Measurements from ENCODE around the gene RPL35. TPM values are rescaled to one million over a fixed set of nuclear protein-coding genes. Genes with fewer than 3 reads are reported as not detected.
A peak's percentile ranks its signal among the peaks of the same experiment; 100 is the strongest.

Gene RPL35
- total and polyA plus RNA-seq, 2 experiments from 2014 or later = 1,202 to 4,143 TPM

DNA sequence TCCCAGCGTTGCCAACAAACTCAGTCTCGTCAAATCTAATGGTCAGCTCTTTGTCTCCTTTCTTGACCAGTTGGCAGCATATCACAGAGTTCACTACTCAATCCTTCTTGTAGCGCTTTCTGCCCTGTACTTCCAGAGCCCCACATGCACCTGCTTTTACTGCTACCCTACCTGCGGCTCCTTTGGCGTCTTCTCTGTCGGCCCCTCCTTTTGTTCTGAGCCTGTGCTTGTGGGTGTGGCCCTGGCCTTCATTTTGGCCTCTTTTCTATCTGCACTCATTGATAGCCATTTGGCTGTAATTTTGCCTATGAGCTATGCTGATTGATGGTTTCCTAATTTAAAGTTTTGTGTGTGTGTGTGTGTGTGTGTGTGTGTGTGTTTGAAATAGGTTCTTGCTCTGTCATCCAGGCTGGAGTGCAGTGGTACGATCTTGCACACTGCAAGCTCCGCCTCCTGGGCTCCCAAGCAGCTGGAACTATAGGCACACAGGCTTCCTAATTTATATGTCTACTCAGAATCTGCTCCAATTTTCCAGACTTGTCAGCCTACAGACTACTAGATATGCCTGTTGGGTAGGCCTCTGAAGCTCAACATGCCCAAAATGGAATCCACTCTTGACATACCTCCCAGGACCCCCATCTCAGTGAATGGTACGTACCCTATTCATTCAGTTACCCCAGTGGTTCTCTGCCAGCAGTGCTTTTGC is 32.4 kb upstream of the RPL35 start:
- H3K27ac Mint-ChIP-seq = peak overlapping the region; percentile 23; the same call in 1 of the 2 replicates

DNA sequence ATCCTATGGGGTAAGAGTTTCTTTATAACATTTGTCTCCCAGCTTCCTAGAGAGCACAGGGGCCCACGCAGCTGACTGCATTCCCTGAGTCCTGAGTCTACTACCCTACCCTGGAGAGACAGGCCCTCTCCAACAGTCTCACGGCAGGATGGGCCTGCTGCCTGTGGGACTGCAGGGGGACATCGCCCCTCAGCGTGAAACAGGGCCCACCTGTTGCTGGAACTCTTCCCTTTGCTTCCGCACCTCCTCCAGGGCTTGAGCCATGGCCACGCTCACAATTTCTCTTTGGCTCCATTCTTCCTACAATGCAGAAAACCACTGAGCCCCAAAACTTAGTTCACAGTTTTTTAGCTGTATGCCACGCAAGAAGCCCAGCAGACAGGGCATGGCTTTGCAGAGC is 28.4 kb upstream of the RPL35 start:
- no peak for DNase-seq (ENCODE audit: low spot score)
- Histone ChIP-seq H3F3A (replicated peaks; ENCODE audit: low read depth) (no peaks in the 10 kb centered on the region), H2AFZ (no peak overlapping the region), H3K9me2 (ENCODE audit: insufficient read depth) (no peaks in the 10 kb centered on the region), H3K79me2 (replicated peaks; ENCODE audit: insufficient read depth) (no peaks in the 10 kb centered on the region), H4K20me1 (replicated peaks; ENCODE audit: insufficient read depth) (no peaks in the 10 kb centered on the region), H3K27me3 (ENCODE audit: insufficient read depth) (no peaks in the 10 kb centered on the region), H3K36me3 (ENCODE audit: insufficient read depth) (0 out of 2 replicates have a peak, but pooled peaks cover 5% of the 10 kb centered on the region), H3K4me1 (ENCODE audit: insufficient read depth) (peaks cover 9% of the 10 kb centered on the region), H3K27ac (ENCODE audit: low read depth) (no peak overlapping the region), H3K4me3 (no peak overlapping the region), H3K4me2 (no peak overlapping the region)
- Mint-ChIP-seq H3K4me1 (peaks cover 18% of the 10 kb centered on the region), H3K27ac (no peak overlapping the region), H3K9me3 (no peaks in the 10 kb centered on the region; the same call in 2 of the 3 replicates), H3K4me3 (no peak overlapping the region), H3K36me3 (ENCODE audit: low read depth) (no peaks in the 10 kb centered on the region; the same call in 2 of the 3 replicates), H3K27me3 (ENCODE audit: insufficient read depth, low read depth, poor library complexity) (peaks cover 8% of the 10 kb centered on the region)
- no peak for ATAC-seq
- TF ChIP-seq POLR2AphosphoS5 (IDR thresholded peaks at IDR 0.05; ENCODE audit: low read depth) = no peak
- TF ChIP-seq ZNF114 (CRISPR knock-in tag; IDR thresholded peaks at IDR 0.05) = no peak
- TF ChIP-seq, protein P1, sequence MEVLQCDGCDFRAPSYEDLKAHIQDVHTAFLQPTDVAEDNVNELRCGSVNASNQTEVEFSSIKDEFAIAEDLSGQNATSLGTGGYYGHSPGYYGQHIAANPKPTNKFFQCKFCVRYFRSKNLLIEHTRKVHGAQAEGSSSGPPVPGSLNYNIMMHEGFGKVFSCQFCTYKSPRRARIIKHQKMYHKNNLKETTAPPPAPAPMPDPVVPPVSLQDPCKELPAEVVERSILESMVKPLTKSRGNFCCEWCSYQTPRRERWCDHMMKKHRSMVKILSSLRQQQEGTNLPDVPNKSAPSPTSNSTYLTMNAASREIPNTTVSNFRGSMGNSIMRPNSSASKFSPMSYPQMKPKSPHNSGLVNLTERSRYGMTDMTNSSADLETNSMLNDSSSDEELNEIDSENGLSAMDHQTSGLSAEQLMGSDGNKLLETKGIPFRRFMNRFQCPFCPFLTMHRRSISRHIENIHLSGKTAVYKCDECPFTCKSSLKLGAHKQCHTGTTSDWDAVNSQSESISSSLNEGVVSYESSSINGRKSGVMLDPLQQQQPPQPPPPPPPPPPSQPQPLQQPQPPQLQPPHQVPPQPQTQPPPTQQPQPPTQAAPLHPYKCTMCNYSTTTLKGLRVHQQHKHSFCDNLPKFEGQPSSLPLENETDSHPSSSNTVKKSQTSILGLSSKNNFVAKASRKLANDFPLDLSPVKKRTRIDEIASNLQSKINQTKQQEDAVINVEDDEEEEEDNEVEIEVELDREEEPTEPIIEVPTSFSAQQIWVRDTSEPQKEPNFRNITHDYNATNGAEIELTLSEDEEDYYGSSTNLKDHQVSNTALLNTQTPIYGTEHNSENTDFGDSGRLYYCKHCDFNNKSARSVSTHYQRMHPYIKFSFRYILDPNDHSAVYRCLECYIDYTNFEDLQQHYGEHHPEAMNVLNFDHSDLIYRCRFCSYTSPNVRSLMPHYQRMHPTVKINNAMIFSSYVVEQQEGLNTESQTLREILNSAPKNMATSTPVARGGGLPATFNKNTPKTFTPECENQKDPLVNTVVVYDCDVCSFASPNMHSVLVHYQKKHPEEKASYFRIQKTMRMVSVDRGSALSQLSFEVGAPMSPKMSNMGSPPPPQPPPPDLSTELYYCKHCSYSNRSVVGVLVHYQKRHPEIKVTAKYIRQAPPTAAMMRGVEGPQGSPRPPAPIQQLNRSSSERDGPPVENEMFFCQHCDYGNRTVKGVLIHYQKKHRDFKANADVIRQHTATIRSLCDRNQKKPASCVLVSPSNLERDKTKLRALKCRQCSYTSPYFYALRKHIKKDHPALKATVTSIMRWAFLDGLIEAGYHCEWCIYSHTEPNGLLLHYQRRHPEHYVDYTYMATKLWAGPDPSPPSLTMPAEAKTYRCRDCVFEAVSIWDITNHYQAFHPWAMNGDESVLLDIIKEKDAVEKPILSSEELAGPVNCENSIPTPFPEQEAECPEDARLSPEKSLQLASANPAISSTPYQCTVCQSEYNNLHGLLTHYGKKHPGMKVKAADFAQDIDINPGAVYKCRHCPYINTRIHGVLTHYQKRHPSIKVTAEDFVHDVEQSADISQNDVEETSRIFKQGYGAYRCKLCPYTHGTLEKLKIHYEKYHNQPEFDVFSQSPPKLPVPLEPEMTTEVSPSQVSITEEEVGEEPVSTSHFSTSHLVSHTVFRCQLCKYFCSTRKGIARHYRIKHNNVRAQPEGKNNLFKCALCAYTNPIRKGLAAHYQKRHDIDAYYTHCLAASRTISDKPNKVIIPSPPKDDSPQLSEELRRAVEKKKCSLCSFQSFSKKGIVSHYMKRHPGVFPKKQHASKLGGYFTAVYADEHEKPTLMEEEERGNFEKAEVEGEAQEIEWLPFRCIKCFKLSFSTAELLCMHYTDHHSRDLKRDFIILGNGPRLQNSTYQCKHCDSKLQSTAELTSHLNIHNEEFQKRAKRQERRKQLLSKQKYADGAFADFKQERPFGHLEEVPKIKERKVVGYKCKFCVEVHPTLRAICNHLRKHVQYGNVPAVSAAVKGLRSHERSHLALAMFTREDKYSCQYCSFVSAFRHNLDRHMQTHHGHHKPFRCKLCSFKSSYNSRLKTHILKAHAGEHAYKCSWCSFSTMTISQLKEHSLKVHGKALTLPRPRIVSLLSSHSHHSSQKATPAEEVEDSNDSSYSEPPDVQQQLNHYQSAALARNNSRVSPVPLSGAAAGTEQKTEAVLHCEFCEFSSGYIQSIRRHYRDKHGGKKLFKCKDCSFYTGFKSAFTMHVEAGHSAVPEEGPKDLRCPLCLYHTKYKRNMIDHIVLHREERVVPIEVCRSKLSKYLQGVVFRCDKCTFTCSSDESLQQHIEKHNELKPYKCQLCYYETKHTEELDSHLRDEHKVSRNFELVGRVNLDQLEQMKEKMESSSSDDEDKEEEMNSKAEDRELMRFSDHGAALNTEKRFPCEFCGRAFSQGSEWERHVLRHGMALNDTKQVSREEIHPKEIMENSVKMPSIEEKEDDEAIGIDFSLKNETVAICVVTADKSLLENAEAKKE (CRISPR knock-in tag; IDR thresholded peaks at IDR 0.05) = no peak
- no peak for TF ChIP-seq EZH2 (IDR thresholded peaks at IDR 0.05; ENCODE audit: low read depth, unreplicated experiment)
- no peak for TF ChIP-seq CREB1 (CRISPR knock-in tag; IDR thresholded peaks at IDR 0.05; ENCODE audit: low read depth)
- no peak for TF ChIP-seq EZH2phosphoT487 (IDR thresholded peaks at IDR 0.05; ENCODE audit: unreplicated experiment)
- TF ChIP-seq JUNB (IDR thresholded peaks at IDR 0.05; ENCODE audit: unreplicated experiment) = no peak
- TF ChIP-seq ZNF331 (CRISPR knock-in tag; IDR thresholded peaks at IDR 0.05; ENCODE audit: low read depth) = no peak
- TF ChIP-seq, protein P2, sequence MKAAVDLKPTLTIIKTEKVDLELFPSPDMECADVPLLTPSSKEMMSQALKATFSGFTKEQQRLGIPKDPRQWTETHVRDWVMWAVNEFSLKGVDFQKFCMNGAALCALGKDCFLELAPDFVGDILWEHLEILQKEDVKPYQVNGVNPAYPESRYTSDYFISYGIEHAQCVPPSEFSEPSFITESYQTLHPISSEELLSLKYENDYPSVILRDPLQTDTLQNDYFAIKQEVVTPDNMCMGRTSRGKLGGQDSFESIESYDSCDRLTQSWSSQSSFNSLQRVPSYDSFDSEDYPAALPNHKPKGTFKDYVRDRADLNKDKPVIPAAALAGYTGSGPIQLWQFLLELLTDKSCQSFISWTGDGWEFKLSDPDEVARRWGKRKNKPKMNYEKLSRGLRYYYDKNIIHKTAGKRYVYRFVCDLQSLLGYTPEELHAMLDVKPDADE (IDR thresholded peaks at IDR 0.05) = no peak
- TF ChIP-seq, protein P3, sequence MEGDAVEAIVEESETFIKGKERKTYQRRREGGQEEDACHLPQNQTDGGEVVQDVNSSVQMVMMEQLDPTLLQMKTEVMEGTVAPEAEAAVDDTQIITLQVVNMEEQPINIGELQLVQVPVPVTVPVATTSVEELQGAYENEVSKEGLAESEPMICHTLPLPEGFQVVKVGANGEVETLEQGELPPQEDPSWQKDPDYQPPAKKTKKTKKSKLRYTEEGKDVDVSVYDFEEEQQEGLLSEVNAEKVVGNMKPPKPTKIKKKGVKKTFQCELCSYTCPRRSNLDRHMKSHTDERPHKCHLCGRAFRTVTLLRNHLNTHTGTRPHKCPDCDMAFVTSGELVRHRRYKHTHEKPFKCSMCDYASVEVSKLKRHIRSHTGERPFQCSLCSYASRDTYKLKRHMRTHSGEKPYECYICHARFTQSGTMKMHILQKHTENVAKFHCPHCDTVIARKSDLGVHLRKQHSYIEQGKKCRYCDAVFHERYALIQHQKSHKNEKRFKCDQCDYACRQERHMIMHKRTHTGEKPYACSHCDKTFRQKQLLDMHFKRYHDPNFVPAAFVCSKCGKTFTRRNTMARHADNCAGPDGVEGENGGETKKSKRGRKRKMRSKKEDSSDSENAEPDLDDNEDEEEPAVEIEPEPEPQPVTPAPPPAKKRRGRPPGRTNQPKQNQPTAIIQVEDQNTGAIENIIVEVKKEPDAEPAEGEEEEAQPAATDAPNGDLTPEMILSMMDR (conservative IDR thresholded peaks at IDR 0.05; ENCODE audit: low read depth in 2 of 2) = no peak
- no peak for TF ChIP-seq STAT1 (IDR thresholded peaks at IDR 0.05; ENCODE audit: unreplicated experiment)
- no peak for TF ChIP-seq NANOG (IDR thresholded peaks at IDR 0.05; ENCODE audit: borderline replicate concordance)

More for the DNA sequence above, 32.4 kb upstream of the RPL35 start:
- H3K9me2 ChIP-seq (ENCODE audit: insufficient read depth) = no peaks in the 10 kb centered on the region
- peaks cover 9% of the 10 kb centered on the region for H3K4me1 ChIP-seq (ENCODE audit: insufficient read depth)
- no peak overlapping the region for H3K4me3 Mint-ChIP-seq
- peaks cover 8% of the 10 kb centered on the region for H3K4me1 Mint-ChIP-seq
- no peak overlapping the region for H3K4me2 ChIP-seq
- no peak overlapping the region for H3K4me3 ChIP-seq
- ATAC-seq (peak; percentile 80), DNase-seq (ENCODE audit: low spot score) (peak; percentile 24)
- H3K27me3 Mint-ChIP-seq (ENCODE audit: insufficient read depth, low read depth, poor library complexity) = peaks cover 13% of the 10 kb centered on the region
- no peak overlapping the region for H3K27ac ChIP-seq (ENCODE audit: low read depth)
- no peaks in the 10 kb centered on the region for H3K9me3 Mint-ChIP-seq
- 0 out of 2 replicates have a peak, but pooled peaks cover 5% of the 10 kb centered on the region for H3K36me3 ChIP-seq (ENCODE audit: insufficient read depth)
- 0 out of 2 replicates have a peak overlapping the region, but pooled peaks have one; percentile 63 for H2AFZ ChIP-seq
- H3F3A ChIP-seq (replicated peaks; ENCODE audit: low read depth) = 0 out of 2 replicates have a peak, but pooled peaks cover 4% of the 10 kb centered on the region
- peaks cover 4% of the 10 kb centered on the region; the same call in 1 of the 3 replicates for H3K36me3 Mint-ChIP-seq (ENCODE audit: low read depth)
- no peak for TF ChIP-seq JUNB (IDR thresholded peaks at IDR 0.05; ENCODE audit: unreplicated experiment)
- no peak for TF ChIP-seq ZNF331 (CRISPR knock-in tag; IDR thresholded peaks at IDR 0.05; ENCODE audit: low read depth)
- no peak for TF ChIP-seq CREB1 (CRISPR knock-in tag; IDR thresholded peaks at IDR 0.05; ENCODE audit: low read depth)
- H3K79me2 ChIP-seq (replicated peaks; ENCODE audit: insufficient read depth) = no peaks in the 10 kb centered on the region
- H3K27me3 ChIP-seq (ENCODE audit: insufficient read depth) = no peaks in the 10 kb centered on the region
- H4K20me1 ChIP-seq (replicated peaks; ENCODE audit: insufficient read depth) = peaks cover 3% of the 10 kb centered on the region; the same call in 1 of the 2 replicates

All from GM23338 (cell line).